K562 (cell line): ENCODE measurements around the gene CENPA.

Source experiments
- CTCF ChIP-seq, 3 experiments: IDR thresholded peaks in 2 of 3; conservative IDR thresholded peaks in 1 of 3; 2 replicates each; pipeline ENCODE4 v1.5.1; 2011 to 2012; ENCODE audit warnings: low read length in 3 of 3, mild to moderate bottlenecking in 3 of 3, control low read depth in 2 of 3, improper control_type of control experiment in 1 of 3, inconsistent platforms in 1 of 3, low read depth in 1 of 3, mixed read lengths in 1 of 3, moderate library complexity in 1 of 3; ENCODE audit not compliant: insufficient read depth in 2 of 3
- E2F4 ChIP-seq: sonication (generic); formaldehyde crosslinking; IDR thresholded peaks from 2 replicates; pipeline ENCODE4 v1.8.0; 2022; ENCODE audit warnings: mild to moderate bottlenecking, low read depth, missing genetic modification reagents
- L3MBTL2 ChIP-seq: fragments of 450-650 bp; IDR thresholded peaks from 2 replicates; pipeline ENCODE4 v1.6.1; 2016; ENCODE audit warnings: mild to moderate bottlenecking, moderate library complexity
- PHF8 ChIP-seq: fragments of 200-600 bp; sonication (generic); IDR thresholded peaks from 2 replicates; pipeline ENCODE4 v1.6.1; 2012; ENCODE audit warnings: mixed run types, mild to moderate bottlenecking, inconsistent platforms, low read length, moderate library complexity, borderline replicate concordance
- POLR2A ChIP-seq: fragments of 450-650 bp; conservative IDR thresholded peaks from 2 replicates; pipeline ENCODE4 v1.6.1; 2016
- RBM15 ChIP-seq: fragments of 200-400 bp; formaldehyde crosslinking; IDR thresholded peaks from 2 replicates; pipeline ENCODE4 v1.6.1; 2018; ENCODE audit warnings: mild to moderate bottlenecking, low read length, moderate library complexity; ENCODE audit not compliant: insufficient read depth
- USF2 ChIP-seq: sonication (generic); formaldehyde crosslinking; IDR thresholded peaks from 2 replicates; pipeline ENCODE4 v1.5.0; 2020; ENCODE audit warnings: missing genetic modification reagents
- ZKSCAN1 ChIP-seq: fragments of 150-350 bp; IDR thresholded peaks from 2 replicates; pipeline ENCODE4 v1.6.1; 2016; ENCODE audit warnings: low read depth, low read length

- TF ChIP-seq E2F4 (CRISPR knock-in tag) (no peak), CTCF (IDR thresholded peaks at IDR 0.05 in 2 of 3, conservative IDR thresholded peaks at IDR 0.05 in 1 of 3; ENCODE audit: insufficient read depth in 2 of 3, low read depth in 1 of 3, low read length in 3 of 3) (no peak), ZKSCAN1 (no peak), POLR2A (no peak; the same call in 1 of the 2 replicates), L3MBTL2 (no peak), USF2 (no peak), RBM15 (no peak), PHF8 (no peak)
Observed at GRCh38 chr2:26778098-26778497, 7.8 kb upstream of the CENPA start.
